ENCODE measurements around the gene CDC42BPB.

- TF ChIP-seq EZH2phosphoT487 (IDR thresholded peaks at IDR 0.05; ENCODE audit: borderline replicate concordance, low read length) (no peak), CTCF (IDR thresholded peaks at IDR 0.05; ENCODE audit: low read depth, low read length, poor library complexity, severe bottlenecking) (no peak)
Measured at GRCh38 chr14:102980409-102980810, 76.9 kb downstream of the CDC42BPB start.

Measured in DOHH2 (cell line).